Measurements from ENCODE around the gene KCNJ8. TPM values are rescaled to one million over a fixed set of nuclear protein-coding genes. Genes with fewer than 3 reads are reported as not detected.
"Not testable (repeated sequence)": the region's sequence is repeated elsewhere in the genome, so short reads cannot be mapped to it uniquely, and the experiment has no call there.

Gene KCNJ8
- total RNA-seq, 3 donors from 2014 or later: 8.6 to 34.1 (median 19.2) TPM

GRCh38 chr12:21795648-21796328 is 21.3 kb upstream of the KCNJ8 start:
- Histone ChIP-seq H3K27ac (no peak overlapping the region), H3K4me1 (no peaks in the 10 kb centered on the region), H3K36me3 (no peaks in the 10 kb centered on the region), H3K4me3 (no peak overlapping the region), H3K27me3 (no peaks in the 10 kb centered on the region), H3K9me3 (no peaks in the 10 kb centered on the region)
- no peak for DNase-seq (ENCODE audit: low spot score in 2 of 2)
- intact Hi-C loops (cut with DNase I; ENCODE audit: low total_unique reads): no loop called here
- TF ChIP-seq POLR2AphosphoS5 (IDR thresholded peaks at IDR 0.05): no peak
- TF ChIP-seq POLR2A (IDR thresholded peaks at IDR 0.05): no peak
- TF ChIP-seq CTCF (IDR thresholded peaks at IDR 0.05): no peak

GRCh38 chr12:21794807-21795595 is 20.5 kb upstream of the KCNJ8 start:
- H3K9me3 ChIP-seq; H3K27me3 ChIP-seq; H3K4me1 ChIP-seq; H3K36me3 ChIP-seq; DNase-seq (ENCODE audit: low spot score in 2 of 2); H3K4me3 ChIP-seq; H3K27ac ChIP-seq; intact Hi-C loops (cut with DNase I; ENCODE audit: low total_unique reads): not testable (repeated sequence)

GRCh38 chr12:21789687-21790086 is 15.2 kb upstream of the KCNJ8 start:
- DNase-seq (ENCODE audit: low spot score in 2 of 2); H3K27me3 ChIP-seq; H3K4me1 ChIP-seq; H3K27ac ChIP-seq; H3K36me3 ChIP-seq; intact Hi-C loops (cut with DNase I; ENCODE audit: low total_unique reads); H3K9me3 ChIP-seq; H3K4me3 ChIP-seq: not testable (repeated sequence)

DNA sequence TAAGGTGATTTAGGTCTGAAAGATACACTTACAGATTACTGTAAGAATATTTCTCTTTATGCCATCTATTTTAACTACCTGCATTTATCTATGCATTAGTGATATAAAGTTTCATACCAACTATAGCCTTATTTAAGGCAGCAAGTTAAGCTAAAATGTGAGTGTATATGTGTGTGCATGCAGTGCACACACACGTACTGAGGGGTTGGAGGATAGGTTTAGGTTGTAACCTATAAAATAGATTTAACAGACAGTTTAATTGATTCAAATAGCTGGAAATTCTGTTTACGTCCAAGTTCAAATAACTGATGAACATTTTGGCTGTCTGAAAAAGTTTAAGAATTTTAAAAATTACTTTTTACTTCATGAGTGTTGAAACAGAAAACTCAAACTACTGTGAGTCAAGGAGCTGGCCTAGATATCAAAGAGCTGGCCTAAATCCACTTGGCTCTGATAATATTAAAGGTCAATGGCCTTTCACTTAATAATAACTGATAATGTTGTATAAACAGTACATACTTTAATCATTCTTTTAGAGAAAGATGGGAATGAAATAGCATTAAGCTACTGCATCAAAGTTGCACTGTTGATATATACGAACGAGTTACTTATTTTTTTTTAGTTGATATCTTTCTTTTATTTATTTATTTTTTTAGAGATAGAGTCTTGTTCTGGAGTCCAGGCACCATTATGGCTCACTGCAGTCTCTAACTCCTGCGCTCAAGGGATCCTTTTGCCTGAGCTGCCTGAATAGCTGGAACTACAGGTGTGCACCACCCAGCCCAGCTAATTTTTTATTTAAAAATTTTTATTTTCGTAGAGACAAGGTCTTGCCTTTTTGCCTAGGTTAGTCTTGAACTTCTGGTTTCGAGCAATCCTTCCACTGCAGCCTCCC is 13.8 kb upstream of the KCNJ8 start:
- no peaks in the 10 kb centered on the region for H3K9me3 ChIP-seq
- no peak for DNase-seq (ENCODE audit: low spot score in 2 of 2)
- H3K36me3 ChIP-seq: no peaks in the 10 kb centered on the region
- no peaks in the 10 kb centered on the region for H3K27me3 ChIP-seq
- TF ChIP-seq POLR2A (IDR thresholded peaks at IDR 0.05): no peak
- no peak overlapping the region for H3K4me3 ChIP-seq
- intact Hi-C loops (cut with DNase I; ENCODE audit: low total_unique reads): no loop called here
- H3K4me1 ChIP-seq: no peaks in the 10 kb centered on the region
- H3K27ac ChIP-seq: no peak overlapping the region

- no peaks in the 10 kb centered on the region for H3K9me3 ChIP-seq
- H3K27ac ChIP-seq: no peak overlapping the region
- intact Hi-C loops (cut with DNase I; ENCODE audit: low total_unique reads): no loop called here
- no peak overlapping the region for H3K4me3 ChIP-seq
- no peaks in the 10 kb centered on the region for H3K27me3 ChIP-seq
- DNase-seq (ENCODE audit: low spot score in 2 of 2): no peak
- no peaks in the 10 kb centered on the region for H3K36me3 ChIP-seq
- TF ChIP-seq POLR2AphosphoS5 (IDR thresholded peaks at IDR 0.05): no peak
- TF ChIP-seq POLR2A (IDR thresholded peaks at IDR 0.05): no peak
- TF ChIP-seq CTCF (IDR thresholded peaks at IDR 0.05): no peak
- H3K4me1 ChIP-seq: no peaks in the 10 kb centered on the region
Observed at GRCh38 chr12:21786041-21786531, 11.6 kb upstream of the KCNJ8 start.

- H3K9me3 ChIP-seq; H3K27ac ChIP-seq; H3K36me3 ChIP-seq; H3K27me3 ChIP-seq; intact Hi-C loops (cut with DNase I; ENCODE audit: low total_unique reads); H3K4me1 ChIP-seq; H3K4me3 ChIP-seq; DNase-seq (ENCODE audit: low spot score in 2 of 2): not testable (repeated sequence)
Observed at GRCh38 chr12:21782723-21783122, 8.2 kb upstream of the KCNJ8 start.

Data from breast epithelium (tissue), 4 donors.